ENCODE measurements around the gene RANBP10. TPM values are rescaled to one million over a fixed set of nuclear protein-coding genes. Genes with fewer than 3 reads are reported as not detected.

Gene RANBP10
- total and polyA plus RNA-seq, 9 of the 15 experiments (the other 6 are each of a cell fraction or from before 2014, with no cell fraction given), result 0.61 to 19.3 (median 5.9) TPM

DNA sequence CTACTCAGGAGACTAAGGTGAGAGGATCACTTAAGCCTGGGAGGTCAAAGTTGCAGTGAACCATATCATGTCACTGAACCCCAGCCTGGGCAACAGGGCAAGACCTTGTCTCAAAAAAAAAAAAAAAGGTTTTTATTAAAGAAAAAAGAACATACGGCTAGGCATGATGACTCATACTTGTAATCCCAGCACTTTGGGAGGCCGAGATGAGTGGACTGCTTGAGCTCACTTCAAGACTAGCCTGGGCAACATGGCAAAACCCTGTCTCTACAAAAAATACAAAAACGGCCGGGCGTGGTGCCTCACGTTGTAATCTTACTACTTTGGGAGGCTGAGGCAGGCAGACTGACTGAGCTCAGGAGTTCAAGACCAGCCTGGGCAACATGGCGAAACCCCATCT is 38.4 kb downstream of the RANBP10 start:
- FAIRE-seq, result no peak
- no peak overlapping the region for H3K27ac ChIP-seq (ENCODE audit: extremely low read depth, low read depth, low read length)
- no peak for ATAC-seq
- no peaks in the 10 kb centered on the region for H3K27me3 ChIP-seq (ENCODE audit: control insufficient read depth in 2 of 2, insufficient read depth in 2 of 2, low read length in 2 of 2)
- peaks cover 31% of the 10 kb centered on the region for H3K36me3 ChIP-seq (ENCODE audit: control insufficient read depth, insufficient read depth, low read length)
- CTCF ChIA-PET (ENCODE audit: low intra/inter-chr PET ratio), result no interaction called here
- H3K79me2 ChIP-seq (ENCODE audit: control insufficient read depth, insufficient read depth, low read length), result peaks cover 4% of the 10 kb centered on the region
- in situ Hi-C loops (cut with MboI) (no loop called here), intact Hi-C loops (cut with micrococcal nuclease) (no loop called here)
- H3K4me3 ChIP-seq, result no peak overlapping the region
- WGBS (ENCODE audit: insufficient coverage, low coverage, missing lambda C conversion rate), result 63% methylated on average over 7 of the region's 7 CpGs
- DNase-seq (ENCODE audit: extremely low read depth in 1 of 4, low spot score in 3 of 4), result no peak
- no peak for TF ChIP-seq NCOA1 (IDR thresholded peaks at IDR 0.05; ENCODE audit: low read depth)
- TF ChIP-seq ZBTB2 (IDR thresholded peaks at IDR 0.05), result no peak
- peak; percentile 47; the same call in 1 of the 2 replicates for TF ChIP-seq JUND (IDR thresholded peaks at IDR 0.05; ENCODE audit: borderline replicate concordance, low read depth, low read length)
- TF ChIP-seq JUND (tag; IDR thresholded peaks at IDR 0.05; ENCODE audit: borderline replicate concordance, low read depth, low read length), result no peak
- peak; percentile 78 for TF ChIP-seq ATF3 (IDR thresholded peaks at IDR 0.05)
- TF ChIP-seq ATF3 (CRISPR knock-in tag; conservative IDR thresholded peaks at IDR 0.05), result no peak
- TF ChIP-seq DNMT1 (IDR thresholded peaks at IDR 0.05), result no peak
- no peak for TF ChIP-seq E4F1 (CRISPR knock-in tag; IDR thresholded peaks at IDR 0.05; ENCODE audit: borderline replicate concordance)
- TF ChIP-seq SP1 (CRISPR knock-in tag; IDR thresholded peaks at IDR 0.05), result no peak
- 0 out of 2 replicates have a peak, but pooled peaks have one; percentile 19 for TF ChIP-seq FOSL1 (tag; conservative IDR thresholded peaks at IDR 0.05)
- no peak overlapping the region for H3K9ac ChIP-seq (ENCODE audit: insufficient read depth in 1 of 2, low read depth in 2 of 2, low read length in 2 of 2)
- no peak overlapping the region for H2AFZ ChIP-seq (ENCODE audit: low read depth, low read length)
- no peaks in the 10 kb centered on the region for H3K9me3 ChIP-seq (replicated peaks; ENCODE audit: control insufficient read depth, insufficient read depth, low read depth, low read length)
- POLR2A ChIA-PET, result interaction anchor here (0.7 to 2.0 kb wide), 3 partner anchors 9 to 26 kb away, joined by 4 to 5 read pairs (median 4); no protein-coding TSS in a partner anchor
- H4K20me1 ChIP-seq (replicated peaks; ENCODE audit: control insufficient read depth, insufficient read depth, low read length), result no peaks in the 10 kb centered on the region
- no peak overlapping the region for H3K4me2 ChIP-seq (ENCODE audit: insufficient read depth, low read length)
- peaks cover 3% of the 10 kb centered on the region for H3K9me1 ChIP-seq (ENCODE audit: control insufficient read depth, insufficient read depth, low read length)
- H3K4me1 ChIP-seq (replicated peaks in 1 of 2; ENCODE audit: control insufficient read depth in 2 of 2, insufficient read depth in 2 of 2, low read length in 2 of 2), result peaks cover 4 to 10% of the 10 kb centered on the region in 2 experiments; a peak in 2 of 5 replicates
- BruUV-seq (replicated peaks), result no TSS peak
